Sigmoid colon (tissue), 4 donors: ENCODE results near the gene C17orf100.

Experiments used
- CTCF ChIP-seq, 4 experiments: fragments of 450-650 bp in 3 of 4; fragments of 200-600 bp in 1 of 4; IDR thresholded peaks; one replicate each; pipeline ENCODE4 v1.5.1; 2016 to 2019; ENCODE audit warnings: antibody characterized with exemption in 4 of 4, mild to moderate bottlenecking in 3 of 4, moderate library complexity in 2 of 4
- EP300 ChIP-seq, 4 donors: sonication (generic); formaldehyde crosslinking; IDR thresholded peaks; one replicate each; pipeline ENCODE4 v1.6.1; 2017; ENCODE audit warnings: antibody characterized with exemption in 4 of 4
- POLR2AphosphoS5 ChIP-seq, 4 donors: sonication (generic); formaldehyde crosslinking; IDR thresholded peaks; one replicate each; pipeline ENCODE4 v1.6.1; 2017; ENCODE audit warnings: antibody characterized with exemption in 4 of 4

- TF ChIP-seq CTCF (IDR thresholded peaks at IDR 0.05) (no peak), EP300 (IDR thresholded peaks at IDR 0.05) (no peak), POLR2AphosphoS5 (IDR thresholded peaks at IDR 0.05) (no peak)
Observed at GRCh38 chr17:6633263-6633662, 18.3 kb upstream of the C17orf100 start.
